ENCODE results near the gene NDUFS7. TPM values are rescaled to one million over a fixed set of nuclear protein-coding genes. Genes with fewer than 3 reads are reported as not detected.
"Not testable (repeated sequence)": the region's sequence is repeated elsewhere in the genome, so short reads cannot be mapped to it uniquely, and the experiment has no call there.

NDUFS7 gene
- total RNA-seq, 1 donor from 2014 or later, result 84.3 TPM

GRCh38 chr19:1437609-1438008 lies 53.9 kb downstream of the NDUFS7 start:
- no peaks in the 10 kb centered on the region for H3K27me3 Mint-ChIP-seq
- POLR2A ChIA-PET, result interaction anchor here (0.5 to 2.3 kb wide), 4 partner anchors 168 to 411 kb away, joined by 3 to 15 read pairs (median 4); partner anchors contain the start of genes CIRBP and CNN2
- no peak overlapping the region for H3K27ac Mint-ChIP-seq
- intact Hi-C loops (cut with micrococcal nuclease), result loop anchor here (1.0 to 2.0 kb wide), 6 partner anchors 29 to 640 kb away; partner anchors contain the start of genes ADAMTSL5, FAM174C, NDUFS7 and PCSK4
- H3K9me3 Mint-ChIP-seq, result no peaks in the 10 kb centered on the region
- CTCF ChIA-PET, result no interaction called here
- no peak for TF ChIP-seq CTCF (IDR thresholded peaks at IDR 0.05)
- peaks cover 26% of the 10 kb centered on the region for H3K4me1 Mint-ChIP-seq
- peak overlapping the region; percentile 99 for H3K4me3 Mint-ChIP-seq
- DNase-seq (no peak), ATAC-seq (ENCODE audit: low read depth) (no peak)
- H3K36me3 Mint-ChIP-seq (ENCODE audit: low read depth), result peaks cover 48% of the 10 kb centered on the region

DNA sequence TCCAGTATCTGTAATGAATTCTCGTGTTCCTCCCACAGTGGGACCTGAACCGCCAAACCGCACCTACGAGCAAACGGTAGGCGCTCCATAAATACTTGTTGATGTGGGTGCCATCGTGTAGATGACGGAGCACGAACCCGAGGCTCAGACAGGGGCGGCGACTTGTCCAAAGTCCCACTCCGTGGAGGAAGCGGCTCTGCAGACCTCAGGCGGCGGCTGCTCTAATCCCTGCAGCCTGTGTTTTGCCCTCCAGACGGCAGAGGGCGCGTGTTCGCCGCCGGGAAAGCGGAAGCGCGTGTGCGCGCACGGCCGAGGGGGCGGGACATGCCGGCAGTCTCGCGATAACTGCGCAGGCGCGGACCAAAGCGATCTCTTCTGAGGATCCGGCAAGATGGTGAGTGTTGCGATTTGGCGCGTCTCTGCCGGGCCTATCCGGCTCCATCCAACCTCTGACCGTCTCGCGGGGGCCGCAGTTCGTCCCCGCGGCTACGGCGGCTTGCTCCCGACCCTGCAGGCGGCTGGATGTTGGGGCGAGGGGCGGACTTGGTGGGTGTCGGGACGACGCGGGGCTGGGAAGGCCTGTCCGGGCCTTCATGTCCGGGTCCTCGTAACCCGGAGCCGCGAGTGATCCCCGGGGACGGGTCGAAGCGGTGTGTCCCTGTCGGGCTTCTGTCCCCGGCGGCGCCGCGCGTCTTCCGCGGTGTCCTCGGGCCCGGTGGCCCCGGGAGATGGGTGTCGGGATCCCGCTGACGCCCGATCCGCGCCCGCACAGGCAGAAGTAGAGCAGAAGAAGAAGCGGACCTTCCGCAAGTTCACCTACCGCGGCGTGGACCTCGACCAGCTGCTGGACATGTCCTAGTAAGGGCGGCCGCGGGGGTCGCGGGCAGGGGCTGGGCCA lies 54.6 kb downstream of the NDUFS7 start, which contains the start of gene RPS15:
Gene RPS15, plus strand, starts transcription at position 362 of the 898 bp plus-strand sequence. Its CDS starts 30 bp downstream, at position 392.
- Mint-ChIP-seq H3K4me3 (peak within 1 kb of the TSS; percentile 99), H3K36me3 (ENCODE audit: low read depth) (peaks cover 45% of the 10 kb centered on the region), H3K27me3 (no peaks in the 10 kb centered on the region), H3K27ac (peak within 1 kb of the TSS; percentile 99), H3K9me3 (no peaks in the 10 kb centered on the region), H3K4me1 (peaks cover 26% of the 10 kb centered on the region)
- DNase-seq, result peak; percentile 94
- intact Hi-C loops (cut with micrococcal nuclease), result loop anchor here (1.0 to 2.0 kb wide), 6 partner anchors 30 to 641 kb away; partner anchors contain the start of genes ADAMTSL5, FAM174C, NDUFS7 and PCSK4
- ATAC-seq (ENCODE audit: low read depth), result peak; percentile 92
- CTCF ChIA-PET, result no interaction called here
- POLR2A ChIA-PET, result interaction anchor here (0.5 to 2.3 kb wide), 4 partner anchors 169 to 581 kb away, joined by 3 to 15 read pairs (median 4); partner anchors contain the start of genes CIRBP and CNN2
- TF ChIP-seq CTCF (IDR thresholded peaks at IDR 0.05), result no peak

DNA sequence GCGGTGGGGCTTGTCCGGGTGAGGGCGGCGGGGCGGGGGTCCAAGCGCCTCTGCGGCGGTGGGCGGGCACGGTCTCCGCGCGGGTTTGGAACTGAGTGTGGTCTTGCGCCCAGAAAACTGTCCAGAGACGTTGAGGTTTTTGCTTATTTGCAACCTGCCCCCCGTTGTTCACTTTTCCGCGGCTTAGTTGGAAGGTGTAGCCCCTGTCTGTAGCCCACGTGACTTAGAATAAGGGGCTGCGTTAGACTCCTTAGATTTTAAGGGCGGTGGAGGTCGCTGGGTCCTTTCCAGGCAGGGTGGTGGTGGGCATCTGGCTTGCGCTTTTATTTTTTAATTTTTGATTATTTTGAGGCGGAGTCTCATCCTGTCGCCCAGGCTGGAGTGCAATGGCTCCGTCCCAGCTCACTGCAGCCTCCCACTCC lies 55.2 kb downstream of the NDUFS7 start:
- H3K4me3 Mint-ChIP-seq, result peak overlapping the region; percentile 99
- CTCF ChIA-PET, result no interaction called here
- H3K27ac Mint-ChIP-seq, result peak overlapping the region; percentile 99
- no peak for TF ChIP-seq CTCF (IDR thresholded peaks at IDR 0.05)
- POLR2A ChIA-PET, result interaction anchor here (0.6 kb wide), 1 partner anchor 226 kb away, joined by 4 read pairs; no protein-coding TSS in a partner anchor
- H3K9me3 Mint-ChIP-seq, result no peaks in the 10 kb centered on the region
- no peak for ATAC-seq (ENCODE audit: low read depth)
- intact Hi-C loops (cut with micrococcal nuclease), result loop anchor here (1.0 to 2.0 kb wide), 6 partner anchors 31 to 642 kb away; partner anchors contain the start of genes ADAMTSL5, FAM174C, NDUFS7 and PCSK4
- DNase-seq, result no peak
- H3K27me3 Mint-ChIP-seq, result no peaks in the 10 kb centered on the region
- peaks cover 26% of the 10 kb centered on the region for H3K4me1 Mint-ChIP-seq
- H3K36me3 Mint-ChIP-seq (ENCODE audit: low read depth), result peaks cover 45% of the 10 kb centered on the region

GRCh38 chr19:1439525-1440417 lies 56.1 kb downstream of the NDUFS7 start:
- ATAC-seq (ENCODE audit: low read depth); CTCF ChIA-PET; DNase-seq; H3K9me3 Mint-ChIP-seq; H3K27me3 Mint-ChIP-seq: not testable (repeated sequence)
- POLR2A ChIA-PET, result interaction anchor here (0.6 to 1.3 kb wide), 4 partner anchors 171 to 474 kb away, joined by 3 to 5 read pairs (median 4); partner anchors contain the start of gene CIRBP
- H3K27ac Mint-ChIP-seq, result peak overlapping the region; percentile 66
- peak overlapping the region; percentile 99 for H3K4me3 Mint-ChIP-seq
- peaks cover 45% of the 10 kb centered on the region for H3K36me3 Mint-ChIP-seq (ENCODE audit: low read depth)
- intact Hi-C loops (cut with micrococcal nuclease), result loop anchor here (2.0 kb wide), 2 partner anchors 57 to 73 kb away; partner anchors contain the start of genes ADAMTSL5 and NDUFS7
- peaks cover 29% of the 10 kb centered on the region for H3K4me1 Mint-ChIP-seq

DNA sequence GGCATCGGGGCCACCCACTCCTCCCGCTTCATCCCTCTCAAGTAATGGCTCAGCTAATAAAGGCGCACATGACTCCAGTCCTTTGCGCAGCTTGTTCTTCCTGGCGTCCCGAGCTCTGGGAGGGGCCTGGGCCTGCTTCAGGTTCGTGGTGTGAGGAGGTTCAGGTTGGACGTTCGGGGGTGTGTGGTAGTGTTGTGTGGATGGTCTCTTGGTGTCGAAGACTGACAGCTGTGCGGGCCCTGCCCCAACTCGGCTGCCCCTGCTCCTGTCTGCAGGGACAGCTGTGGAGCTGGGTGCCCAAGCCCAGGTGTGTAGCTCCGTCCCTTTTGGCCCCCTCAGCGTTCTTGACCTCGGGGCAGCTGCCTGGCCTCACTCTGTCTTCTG lies 56.7 kb downstream of the NDUFS7 start:
- peaks cover 42% of the 10 kb centered on the region for H3K36me3 Mint-ChIP-seq (ENCODE audit: low read depth)
- no peak for ATAC-seq (ENCODE audit: low read depth)
- intact Hi-C loops (cut with micrococcal nuclease), result no loop called here
- TF ChIP-seq CTCF (IDR thresholded peaks at IDR 0.05), result no peak
- DNase-seq, result no peak
- H3K4me3 Mint-ChIP-seq, result peak overlapping the region; percentile 63
- peaks cover 34% of the 10 kb centered on the region for H3K4me1 Mint-ChIP-seq
- H3K27me3 Mint-ChIP-seq, result no peaks in the 10 kb centered on the region
- H3K27ac Mint-ChIP-seq, result no peak overlapping the region
- POLR2A ChIA-PET, result interaction anchor here (0.5 to 1.4 kb wide), 6 partner anchors 10 to 474 kb away, joined by 3 to 7 read pairs (median 4); partner anchors contain the start of gene CIRBP
- H3K9me3 Mint-ChIP-seq, result no peaks in the 10 kb centered on the region
- CTCF ChIA-PET, result no interaction called here
